GM23338 (cell line): ENCODE data around the gene KLHL18. TPM values are rescaled to one million over a fixed set of nuclear protein-coding genes. Genes with fewer than 3 reads are reported as not detected.

ENCODE experiments used
- ATAC-seq: fragments of 200-7000 bp; cut with Tn5 transposase; 3 replicates; pipeline ENCODE4 v1.9.1; 2020
- DNase-seq: peaks from one replicate; pipeline ENCODE4 v3.0.0-alpha.2; 2015; ENCODE audit warnings: low spot score
- H2AFZ ChIP-seq: fragments of 200-600 bp; sonication (generic); 2 replicates; pipeline ENCODE4 v1.8.0; 2016; ENCODE audit warnings: antibody characterized with exemption, mild to moderate bottlenecking, moderate library complexity
- H3F3A ChIP-seq: fragments of 200-600 bp; sonication (generic); replicated peaks from 2 replicates; pipeline ENCODE4 v1.8.0; 2017; ENCODE audit warnings: antibody characterized with exemption, mixed run types, low read depth
- H3K27ac ChIP-seq: fragments of 200-600 bp; sonication (generic); 2 replicates; pipeline ENCODE4 v1.6.1; 2016; ENCODE audit warnings: low read depth
- H3K27me3 ChIP-seq: fragments of 200-600 bp; sonication (generic); 2 replicates; pipeline ENCODE4 v1.8.0; 2016; ENCODE audit warnings: mild to moderate bottlenecking, mixed run types, moderate library complexity; ENCODE audit not compliant: insufficient read depth
- H3K36me3 ChIP-seq: fragments of 200-600 bp; sonication (generic); 2 replicates; pipeline ENCODE4 v1.8.0; 2016; ENCODE audit warnings: mild to moderate bottlenecking; ENCODE audit not compliant: insufficient read depth
- H3K4me1 ChIP-seq: fragments of 200-600 bp; sonication (generic); 2 replicates; pipeline ENCODE4 v1.8.0; 2016; ENCODE audit warnings: mild to moderate bottlenecking, moderate library complexity; ENCODE audit not compliant: insufficient read depth
- H3K4me2 ChIP-seq: fragments of 200-600 bp; sonication (generic); 2 replicates; pipeline ENCODE4 v1.7.1; 2017; ENCODE audit warnings: mixed run types
- H3K4me3 ChIP-seq: fragments of 200-600 bp; sonication (generic); 2 replicates; pipeline ENCODE4 v1.6.1; 2016; ENCODE audit warnings: mixed run types
- H3K79me2 ChIP-seq: fragments of 200-600 bp; sonication (generic); replicated peaks from 2 replicates; pipeline ENCODE4 v1.8.0; 2017; ENCODE audit warnings: mild to moderate bottlenecking; ENCODE audit not compliant: insufficient read depth
- H3K9me2 ChIP-seq: fragments of 200-600 bp; sonication (generic); 2 replicates; pipeline ENCODE4 v1.8.0; 2017; ENCODE audit not compliant: insufficient read depth
- H4K20me1 ChIP-seq: fragments of 200-600 bp; sonication (generic); replicated peaks from 2 replicates; pipeline ENCODE4 v1.8.0; 2017; ENCODE audit warnings: mild to moderate bottlenecking; ENCODE audit not compliant: insufficient read depth
- H3K27ac Mint-ChIP-seq: 2 replicates; pipeline ENCODE4 v1.8.0; 2020; ENCODE audit warnings: inconsistent platforms, mild to moderate bottlenecking, moderate library complexity, mixed read lengths
- H3K27me3 Mint-ChIP-seq: 3 replicates; pipeline ENCODE4 v1.8.0; 2022; ENCODE audit warnings: low read depth, mild to moderate bottlenecking, moderate library complexity, mixed read lengths, inconsistent platforms; ENCODE audit not compliant: insufficient read depth, poor library complexity
- H3K36me3 Mint-ChIP-seq: 3 replicates; pipeline ENCODE4 v1.8.0; 2021; ENCODE audit warnings: low read depth, mild to moderate bottlenecking, inconsistent platforms, moderate library complexity, mixed read lengths
- H3K4me1 Mint-ChIP-seq: 3 replicates; pipeline ENCODE4 v1.8.0; 2020; ENCODE audit warnings: mild to moderate bottlenecking, inconsistent platforms, mixed read lengths
- H3K4me3 Mint-ChIP-seq: 3 replicates; pipeline ENCODE4 v1.8.0; 2021; ENCODE audit warnings: moderate library complexity, mild to moderate bottlenecking, inconsistent platforms, mixed read lengths
- H3K9me3 Mint-ChIP-seq: 3 replicates; pipeline ENCODE4 v1.8.0; 2020; ENCODE audit warnings: moderate library complexity, mild to moderate bottlenecking, inconsistent platforms, mixed read lengths
- CREB1 ChIP-seq: fragments of 250-450 bp; sonication (Bioruptor Pico); IDR thresholded peaks from 2 replicates; pipeline ENCODE4 v1.5.0; 2020; ENCODE audit warnings: low read depth, mild to moderate bottlenecking, moderate library complexity
- CTCF ChIP-seq, 2 experiments: fragments of 200-600 bp in 1 of 2; sonication (generic) in 1 of 2; conservative IDR thresholded peaks; 2 replicates each; pipeline versions ENCODE4 v1.5.1 to v1.6.1; 2016 to 2017; ENCODE audit warnings: antibody characterized with exemption in 2 of 2, low read depth in 2 of 2, mild to moderate bottlenecking in 2 of 2, moderate library complexity in 1 of 2
- ETS1 ChIP-seq: IDR thresholded peaks from 2 replicates; pipeline ENCODE4 v1.6.1; 2016; ENCODE audit warnings: antibody characterized with exemption
- EZH2 ChIP-seq: fragments of 200-600 bp; sonication (generic); IDR thresholded peaks from one replicate; pipeline ENCODE4 v1.8.0; 2017; ENCODE audit warnings: antibody characterized with exemption, mild to moderate bottlenecking, low read depth; ENCODE audit not compliant: unreplicated experiment
- JUNB ChIP-seq: IDR thresholded peaks from one replicate; pipeline ENCODE4 v1.6.1; 2016; ENCODE audit warnings: antibody characterized with exemption; ENCODE audit not compliant: unreplicated experiment
- NANOG ChIP-seq: IDR thresholded peaks from 2 replicates; pipeline ENCODE4 v1.6.1; 2016; ENCODE audit warnings: antibody characterized with exemption, borderline replicate concordance
- POLR2AphosphoS5 ChIP-seq: IDR thresholded peaks from 2 replicates; pipeline ENCODE4 v1.6.1; 2016; ENCODE audit warnings: antibody characterized with exemption, low read depth
- REST ChIP-seq: IDR thresholded peaks from one replicate; pipeline ENCODE4 v1.6.1; 2018; ENCODE audit warnings: antibody characterized with exemption; ENCODE audit not compliant: unreplicated experiment
- ZNF114 ChIP-seq: fragments of 250-450 bp; sonication (Bioruptor Pico); IDR thresholded peaks from 2 replicates; pipeline ENCODE4 v1.5.0; 2020; ENCODE audit warnings: mild to moderate bottlenecking, moderate library complexity
- long read RNA-seq: library from polyadenylated mRNA; unstranded; transcript quantifications from one replicate; pipeline ENCODE4 v2.0.0, GENCODE V29; 2020; ENCODE audit not compliant: unreplicated experiment
- polyA plus RNA-seq: library from polyadenylated mRNA; unstranded; fragments of >200 nt; fragmentation: Nextera tagmentation; extraction: Ambion mirVana; gene quantifications from 2 replicates; pipeline ENCODE4 v1.2.1, GENCODE V29; 2016
- total RNA-seq: library from RNA; depleted of rRNA; stranded (reverse); fragments of >200 nt; shearing (Covaris generic); gene quantifications from 2 replicates; pipeline ENCODE4 v1.2.3, GENCODE V29; 2014; rRNA removed

The KLHL18 gene
- 16.8 and 18.1 TPM in 2 replicates for total RNA-seq
- polyA plus RNA-seq, result 11.3 and 13.9 TPM in 2 replicates
- long read RNA-seq, full-length matches to known transcripts, result 2 of 8 reads
- long read RNA-seq, partial matches to known transcripts, result 0 of 8 reads
- long read RNA-seq, other reads (novel, unspliced or antisense), result 6 of 8 reads

GRCh38 chr3:47282424-47283192 lies at the start of gene KLHL18, which contains the start of gene KIF9:
KLHL18 (plus strand) TSS chr3:47282944; CDS start chr3:47282966, 22 bp downstream.
KIF9 (minus strand) TSS chr3:47282799; CDS start chr3:47277374, 5,425 bp downstream.
- H3K27ac ChIP-seq, result peak within 1 kb of the TSS; percentile 93
- H3K4me2 ChIP-seq, result peak within 1 kb of the TSS; percentile 100
- Mint-ChIP-seq H3K9me3 (no peaks in the 10 kb centered on the region; the same call in 2 of the 3 replicates), H3K4me3 (peak within 1 kb of the TSS; percentile 99), H3K36me3 (peaks cover 3% of the 10 kb centered on the region), H3K4me1 (peaks cover 8% of the 10 kb centered on the region; the same call in 2 of the 3 replicates), H3K27ac (peak within 1 kb of the TSS; percentile 99), H3K27me3 (peaks cover 13% of the 10 kb centered on the region)
- peak; percentile 96 for DNase-seq
- H3K4me1 ChIP-seq, result peaks cover 5% of the 10 kb centered on the region; the same call in 1 of the 2 replicates
- H3K36me3 ChIP-seq, result no peaks in the 10 kb centered on the region
- H3K27me3 ChIP-seq, result no peaks in the 10 kb centered on the region
- peak; percentile 86 for ATAC-seq
- peaks cover 18% of the 10 kb centered on the region; the same call in 1 of the 2 replicates for H4K20me1 ChIP-seq
- no peaks in the 10 kb centered on the region for H3K9me2 ChIP-seq
- H3F3A ChIP-seq, result 0 out of 2 replicates have a peak, but pooled peaks cover 10% of the 10 kb centered on the region
- H2AFZ ChIP-seq, result peak within 1 kb of the TSS; percentile 99
- H3K4me3 ChIP-seq, result peak within 1 kb of the TSS; percentile 98
- peak; percentile 85 for TF ChIP-seq CREB1
- no peak for TF ChIP-seq NANOG
- TF ChIP-seq REST, result no peak
- TF ChIP-seq CTCF (conservative IDR thresholded peaks at IDR 0.05; ENCODE audit: low read depth in 2 of 2), result no peak
- TF ChIP-seq POLR2AphosphoS5, result peak; percentile 83
- no peak for TF ChIP-seq JUNB
- no peak for TF ChIP-seq ZNF114 (CRISPR knock-in tag)
- peak; percentile 77 for TF ChIP-seq ETS1
- no peak for TF ChIP-seq EZH2
- H3K79me2 ChIP-seq, result peaks cover 51% of the 10 kb centered on the region
